ENCODE data around the gene PSMD1. TPM values are rescaled to one million over a fixed set of nuclear protein-coding genes. Genes with fewer than 3 reads are reported as not detected.
"Not testable (repeated sequence)": the region's sequence is repeated elsewhere in the genome, so short reads cannot be mapped to it uniquely, and the experiment has no call there.

Gene PSMD1
- 98.1 and 104 TPM in 2 replicates for total RNA-seq

DNA sequence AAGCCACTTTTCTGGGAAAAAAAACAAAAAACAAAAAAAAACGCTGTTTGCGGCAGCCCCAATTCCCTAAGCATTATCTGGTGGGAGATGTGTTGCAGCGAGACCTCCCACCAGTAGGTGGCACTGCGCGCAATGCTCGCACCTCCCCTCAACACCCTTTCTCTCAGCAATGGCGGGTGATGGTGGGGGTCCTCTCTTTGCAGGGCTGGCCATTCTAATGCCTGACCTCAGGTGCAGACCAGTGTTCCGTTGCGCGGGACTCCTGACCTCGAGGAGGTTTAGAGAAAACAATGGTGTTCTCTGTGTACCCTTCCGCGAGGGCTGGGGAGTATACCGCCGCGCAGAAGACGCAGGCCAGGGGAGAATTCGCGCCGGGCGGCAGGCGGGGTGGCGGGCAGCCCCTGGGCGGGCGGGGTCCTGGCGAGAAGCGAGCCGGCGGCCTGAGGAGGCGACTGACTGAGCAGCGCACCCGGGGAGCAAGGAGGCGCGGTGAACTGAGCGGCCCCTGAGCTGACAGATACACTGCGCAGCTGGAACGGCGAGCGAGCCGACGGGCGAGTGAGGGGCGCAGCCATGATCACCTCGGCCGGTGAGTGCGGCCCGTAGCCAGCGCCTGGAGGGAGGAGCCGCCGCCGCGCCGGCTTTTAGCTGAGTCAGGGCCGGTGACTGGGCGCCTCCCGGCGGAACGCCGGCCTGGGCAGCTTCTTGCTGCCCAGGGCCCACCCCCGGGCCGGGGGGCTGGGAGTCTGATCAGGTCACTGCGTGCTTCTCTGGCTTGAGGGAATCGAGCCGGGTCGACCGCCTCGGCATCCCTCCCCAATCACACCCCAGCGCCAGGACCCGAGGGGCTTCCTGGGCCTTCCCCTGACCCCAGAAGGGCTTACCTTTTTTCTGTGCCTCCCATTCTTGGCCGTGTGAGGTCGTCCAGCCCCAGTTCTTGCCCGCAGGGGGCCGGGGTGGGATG is at the start of gene PSMD1:
Gene PSMD1 (plus strand): TSS at position 415 of the 964 bp plus-strand sequence. CDS start 159 bp downstream, at position 574.
- DNase-seq (ENCODE audit: extremely low read depth, low read depth, low spot score), result peak; percentile 77

DNA sequence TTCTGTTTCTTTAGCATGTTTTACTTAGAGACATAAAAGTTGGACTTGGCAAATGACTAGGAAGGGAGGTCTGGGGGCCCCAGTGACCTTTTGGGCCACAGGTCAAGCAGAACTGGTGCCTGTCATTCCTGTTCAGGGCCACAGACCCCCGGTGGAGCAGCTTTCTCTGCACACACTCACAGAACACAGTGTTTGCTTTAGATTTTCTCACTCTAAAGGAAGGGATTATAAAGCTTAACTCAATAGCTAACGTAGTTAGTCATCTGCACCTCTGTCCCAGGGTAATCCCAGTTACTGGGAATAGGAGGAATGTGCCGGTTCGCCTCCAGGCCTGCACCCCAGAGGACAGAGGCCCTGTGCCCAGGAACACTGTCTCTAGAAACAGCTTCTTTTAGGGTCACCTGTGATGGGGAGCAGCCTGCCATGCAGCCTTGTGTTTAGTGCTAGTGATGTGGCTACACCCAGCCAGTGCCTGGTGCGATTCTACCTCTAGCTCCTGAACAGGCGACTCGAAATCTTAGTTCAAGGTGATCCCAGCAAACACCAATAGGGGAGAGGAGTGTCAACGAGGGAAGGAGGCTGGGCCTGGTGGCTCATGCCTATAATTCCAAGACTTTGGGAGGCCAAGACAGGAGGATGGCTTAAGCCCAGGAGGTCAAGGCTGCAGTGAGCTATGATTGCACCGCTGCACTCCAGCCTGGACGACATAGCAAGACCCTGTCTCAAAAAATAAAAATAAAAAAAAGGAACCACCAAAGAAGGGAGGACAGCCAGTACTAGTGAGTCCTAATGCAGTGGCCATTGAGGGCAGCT is 49.2 kb upstream of the PSMD1 start:
- no peak for DNase-seq (ENCODE audit: extremely low read depth, low read depth, low spot score)

DNA sequence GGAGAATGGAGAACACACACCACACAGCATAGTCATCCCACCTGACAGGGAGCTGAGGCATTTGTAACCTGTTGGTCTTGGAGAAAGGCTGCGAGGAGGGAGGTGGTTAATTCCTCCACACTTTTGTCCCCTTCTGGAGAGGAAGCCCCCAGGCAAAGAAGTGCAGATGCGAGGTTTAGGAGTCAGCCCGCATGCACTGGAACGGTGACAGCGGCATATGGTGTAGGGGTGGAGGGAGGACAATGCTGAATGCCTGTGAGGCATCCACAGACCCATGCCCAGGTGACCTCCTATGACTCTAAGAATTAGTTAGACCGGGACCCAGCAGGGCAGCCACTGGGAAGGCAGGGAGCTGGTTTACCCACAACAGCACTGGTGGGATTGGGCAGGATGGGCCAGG is 48.5 kb upstream of the PSMD1 start:
- no peak for DNase-seq (ENCODE audit: extremely low read depth, low read depth, low spot score)

DNA sequence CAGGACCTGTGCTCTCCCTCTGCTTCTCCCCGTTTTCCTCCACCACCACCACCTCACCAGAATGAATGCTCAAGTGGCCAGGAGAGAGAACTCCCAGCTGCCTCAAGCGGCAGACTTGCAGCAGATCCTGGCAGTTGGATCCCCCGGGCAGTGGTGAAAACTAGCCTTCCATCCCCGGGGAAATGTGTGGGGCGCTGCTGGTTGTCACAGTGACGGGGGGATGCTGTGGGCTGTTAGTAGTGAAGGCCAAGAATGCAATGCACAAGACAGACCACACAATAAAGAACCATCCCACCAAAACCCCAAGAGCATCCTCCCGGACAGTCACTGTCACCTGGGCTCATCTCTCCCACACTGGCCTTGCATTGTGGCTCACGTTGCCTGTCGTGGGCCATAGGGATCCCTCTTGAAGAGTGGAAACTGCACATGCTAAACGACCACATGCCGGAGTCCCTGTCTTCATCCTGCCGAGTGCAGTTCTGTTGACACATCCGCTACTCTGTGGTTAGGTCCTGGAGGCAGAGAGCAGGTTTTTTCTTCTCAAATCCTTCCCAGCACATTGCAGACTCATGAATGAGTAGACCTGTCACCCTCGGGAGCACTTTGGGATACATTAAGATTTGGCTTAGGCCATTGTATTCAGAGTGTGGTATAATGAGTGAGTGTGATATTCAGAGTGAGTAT is 47.3 kb upstream of the PSMD1 start:
- DNase-seq (ENCODE audit: extremely low read depth, low read depth, low spot score), result no peak

DNA sequence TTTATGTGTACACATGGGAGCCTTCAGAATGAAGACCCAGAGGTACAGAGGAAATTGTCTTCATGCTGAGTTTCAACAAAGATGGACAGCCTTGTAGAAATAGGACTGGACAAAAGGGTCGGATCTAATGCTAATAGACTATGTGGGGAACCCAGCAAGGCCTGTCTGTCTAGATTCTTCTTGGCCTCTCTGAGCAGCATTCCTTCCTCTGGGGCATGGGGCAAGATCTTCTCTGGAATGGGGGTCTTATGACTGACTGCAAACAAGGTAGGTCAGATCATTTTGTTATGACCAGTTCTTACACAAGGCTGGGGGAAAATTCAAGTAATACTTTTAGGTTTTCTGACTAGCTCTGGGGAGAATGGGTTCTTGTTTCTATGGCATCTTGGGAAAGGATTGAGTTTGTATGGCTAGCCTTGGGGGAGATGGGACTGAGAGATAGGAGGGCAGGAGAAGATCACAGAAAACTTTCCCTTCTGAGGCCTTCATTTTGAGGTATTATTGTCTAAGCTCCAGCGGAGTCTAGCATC is 46.4 kb upstream of the PSMD1 start:
- DNase-seq (ENCODE audit: extremely low read depth, low read depth, low spot score), result no peak

DNA sequence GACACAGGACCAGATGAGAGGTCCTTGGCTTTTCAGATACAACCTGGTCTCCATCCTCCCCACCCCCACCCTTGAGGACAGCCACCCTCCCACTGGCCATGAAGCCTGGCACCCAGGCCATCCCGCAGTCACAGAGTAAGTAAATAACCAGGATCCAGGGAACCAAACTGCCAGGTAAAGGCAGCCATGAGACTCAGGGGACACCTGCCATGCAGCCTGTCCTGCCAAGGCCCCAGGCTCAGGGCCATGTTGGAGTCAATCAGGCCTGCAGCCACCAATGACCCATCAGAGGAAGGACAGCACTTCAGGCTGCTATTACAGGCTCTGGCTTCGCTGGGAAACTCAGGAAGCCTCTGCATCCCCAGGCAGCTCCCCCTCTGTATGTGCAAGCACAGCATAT is 45.1 kb upstream of the PSMD1 start:
- DNase-seq (ENCODE audit: extremely low read depth, low read depth, low spot score), result no peak

DNA sequence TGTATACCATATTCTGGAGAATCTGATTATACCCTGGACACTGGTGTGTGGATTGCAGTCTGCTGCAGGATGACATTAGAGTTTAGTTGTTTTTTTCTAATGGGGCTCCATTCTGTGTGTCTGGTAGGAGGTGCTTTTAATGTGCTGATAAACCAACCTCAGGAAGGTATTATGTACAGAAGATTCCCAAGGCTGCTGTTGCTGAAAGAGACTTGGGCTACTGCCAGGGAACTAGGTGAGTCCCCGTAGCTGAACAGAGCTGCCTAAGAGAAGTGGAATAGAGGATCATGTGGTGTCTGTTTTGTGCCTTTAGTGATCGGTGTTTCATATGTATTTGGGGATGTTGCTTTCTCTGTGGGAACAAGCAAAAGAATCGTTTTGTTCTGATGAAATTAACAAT is 44.2 kb upstream of the PSMD1 start:
- no peak for DNase-seq (ENCODE audit: extremely low read depth, low read depth, low spot score)

DNA sequence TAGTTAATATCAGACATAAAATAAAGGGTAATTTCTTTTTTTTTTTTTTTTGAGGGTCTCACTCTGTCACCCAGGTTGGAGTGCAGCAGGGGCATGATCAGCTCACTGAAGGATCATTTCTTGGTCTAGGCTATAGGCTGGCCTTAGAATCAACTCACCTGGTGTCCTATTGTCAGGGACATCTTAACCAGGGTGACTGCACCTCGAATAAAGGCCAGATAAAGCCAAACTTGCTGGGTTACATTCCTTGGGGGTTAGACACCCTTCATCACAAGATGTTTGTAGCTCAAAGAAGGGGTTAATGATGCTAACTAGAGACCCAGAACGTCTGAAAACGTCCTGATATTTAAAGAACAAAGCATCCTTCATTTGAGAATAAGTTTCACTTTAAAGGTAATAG is 42.8 kb upstream of the PSMD1 start:
- no peak for DNase-seq (ENCODE audit: extremely low read depth, low read depth, low spot score)

DNA sequence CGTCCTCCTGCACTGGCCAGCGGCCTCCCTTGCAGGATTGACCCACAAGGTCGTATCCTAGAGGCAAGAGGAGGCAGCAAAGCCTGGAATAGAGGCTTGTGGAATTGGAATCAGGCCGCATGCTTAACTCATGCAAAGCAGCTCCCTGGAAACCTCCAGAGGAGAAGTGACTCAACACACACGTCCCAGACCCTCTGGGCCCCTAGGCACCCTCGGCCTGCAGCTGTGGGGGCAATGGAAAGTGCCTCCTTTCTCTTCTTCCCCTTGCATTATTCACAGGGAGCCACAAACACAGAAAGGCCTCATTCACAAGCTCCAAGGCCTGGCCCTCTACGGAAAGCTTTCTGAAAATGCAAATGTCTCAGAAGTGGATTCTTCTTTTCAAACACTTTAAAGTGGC is 41.2 kb upstream of the PSMD1 start:
- no peak for DNase-seq (ENCODE audit: extremely low read depth, low read depth, low spot score)

DNA sequence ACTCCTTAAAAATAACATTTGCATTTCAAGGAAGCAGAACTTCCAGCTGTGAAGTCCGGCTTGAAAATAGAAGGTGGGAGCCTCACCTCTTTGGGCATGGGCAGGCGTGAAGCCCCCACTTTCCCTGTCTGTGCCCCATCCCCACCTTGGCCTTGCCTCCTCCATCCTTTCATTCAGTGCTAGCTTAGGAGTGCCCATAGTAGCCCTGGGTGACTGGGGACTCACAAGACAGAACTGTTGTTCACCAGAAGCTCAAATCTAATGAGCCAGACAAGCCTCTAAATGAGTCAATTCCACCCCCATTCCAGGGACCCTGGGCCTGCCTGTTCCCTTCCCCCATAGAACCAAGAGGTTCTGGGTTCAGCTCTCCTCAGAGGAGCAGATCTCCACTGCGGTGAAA is 40.7 kb upstream of the PSMD1 start:
- DNase-seq (ENCODE audit: extremely low read depth, low read depth, low spot score), result no peak

DNA sequence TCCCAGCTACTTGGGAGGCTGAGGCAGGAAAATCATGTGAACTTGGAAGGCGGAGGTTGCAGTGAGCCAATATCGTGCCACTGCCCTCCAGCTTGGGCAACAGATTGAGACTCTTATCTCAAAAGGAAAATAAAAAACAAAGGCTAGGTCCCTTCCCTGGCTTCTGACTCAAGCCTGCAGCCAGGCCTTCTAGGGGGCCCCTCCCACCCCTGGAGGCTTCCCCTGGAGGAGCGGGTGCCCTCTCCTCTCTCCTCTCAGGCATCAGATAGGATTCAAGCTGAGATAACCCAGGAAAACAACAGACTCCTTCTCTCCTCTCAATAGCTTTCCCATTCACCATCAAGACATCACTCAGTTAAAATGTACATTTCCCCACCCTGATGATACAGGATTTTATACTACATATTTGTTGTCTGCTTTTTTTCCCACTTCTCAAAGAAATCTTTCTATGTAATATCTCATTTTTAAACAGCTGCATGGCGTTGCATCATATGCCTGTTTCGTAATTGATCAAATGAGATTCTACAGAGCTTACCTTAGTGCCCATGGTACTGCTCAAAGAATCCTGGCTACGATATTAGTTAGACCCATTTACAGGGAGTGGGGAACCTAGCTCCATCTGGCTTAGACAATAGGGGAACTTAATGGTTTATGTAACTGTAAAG is 40.0 kb upstream of the PSMD1 start:
- no peak for DNase-seq (ENCODE audit: extremely low read depth, low read depth, low spot score)

DNA sequence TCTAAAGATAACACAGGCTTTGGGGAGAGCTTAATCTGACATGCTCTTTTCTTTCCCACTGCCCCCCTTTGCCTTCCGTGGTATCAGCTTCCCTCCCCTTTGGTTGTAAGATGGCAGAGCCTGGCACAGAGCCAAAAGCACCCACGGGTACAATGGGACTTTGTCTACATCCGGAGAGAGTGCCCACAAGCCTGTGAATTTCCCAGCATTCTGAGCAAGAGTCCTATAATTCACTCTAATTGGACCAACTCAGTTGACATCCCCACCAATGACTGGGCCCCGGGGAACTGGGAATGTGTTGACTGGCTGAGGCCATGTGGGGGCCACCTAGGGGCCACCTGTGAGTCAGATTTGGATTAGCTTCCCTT is 39.5 kb upstream of the PSMD1 start:
- no peak for DNase-seq (ENCODE audit: extremely low read depth, low read depth, low spot score)

DNA sequence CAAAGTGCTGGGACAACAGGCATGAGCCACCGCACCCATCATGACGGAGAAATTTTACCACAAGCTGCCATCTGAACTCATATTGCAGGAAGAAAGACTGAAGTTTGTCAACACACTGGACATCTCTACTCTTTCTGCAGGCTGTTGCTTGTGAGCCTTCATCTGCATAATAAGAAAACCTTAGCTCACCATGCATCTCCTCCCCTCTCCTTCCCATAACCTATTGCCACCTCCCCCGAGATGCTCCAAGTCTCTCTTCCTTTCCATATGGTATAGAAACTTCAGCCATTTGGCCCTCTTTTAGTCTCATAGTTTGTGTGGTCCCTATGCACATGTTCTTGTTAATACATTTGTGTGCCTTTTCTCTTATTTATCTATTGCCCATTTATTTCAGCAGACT is 38.5 kb upstream of the PSMD1 start:
- no peak for DNase-seq (ENCODE audit: extremely low read depth, low read depth, low spot score)

DNA sequence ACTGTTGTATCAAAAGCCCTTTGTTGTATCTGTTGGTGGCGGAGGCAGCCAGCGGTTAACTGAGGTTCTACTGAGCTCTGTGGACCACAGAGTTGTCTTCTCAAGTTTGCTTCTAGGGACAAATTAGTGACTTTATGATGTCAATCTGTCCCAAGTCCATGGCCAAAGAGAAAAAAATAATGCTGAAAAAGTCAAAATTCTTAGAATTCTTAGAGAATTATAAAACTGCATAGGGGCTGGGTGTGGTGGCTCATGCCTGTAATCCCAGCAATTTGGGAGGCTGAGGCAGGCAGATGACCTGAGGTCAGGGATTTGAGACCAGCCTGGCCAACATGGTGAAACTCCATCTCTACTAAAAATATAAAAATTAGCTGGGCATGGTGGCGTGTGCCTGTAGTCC is 31.6 kb upstream of the PSMD1 start:
- DNase-seq (ENCODE audit: extremely low read depth, low read depth, low spot score), result not testable (repeated sequence)

DNA sequence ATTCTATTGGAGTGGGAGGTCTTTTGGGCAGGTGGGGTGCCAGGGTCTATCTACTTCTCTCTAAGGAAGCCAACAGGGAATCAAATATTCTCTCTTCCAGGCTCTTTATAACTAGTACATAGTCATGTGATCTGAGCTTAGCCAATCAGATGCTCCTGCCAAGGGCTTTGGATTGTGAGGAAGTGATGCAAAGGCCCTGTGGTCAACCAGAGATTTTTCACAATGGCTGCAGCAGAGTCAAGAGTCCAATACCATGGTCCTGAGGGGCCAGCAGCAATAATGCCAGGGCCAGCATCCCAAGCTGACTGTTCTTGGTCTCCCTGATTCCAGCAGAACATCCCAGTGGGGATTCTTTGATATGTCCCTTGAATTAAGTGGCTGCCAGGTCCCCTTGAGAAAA is 27.8 kb upstream of the PSMD1 start:
- DNase-seq (ENCODE audit: extremely low read depth, low read depth, low spot score), result no peak

DNA sequence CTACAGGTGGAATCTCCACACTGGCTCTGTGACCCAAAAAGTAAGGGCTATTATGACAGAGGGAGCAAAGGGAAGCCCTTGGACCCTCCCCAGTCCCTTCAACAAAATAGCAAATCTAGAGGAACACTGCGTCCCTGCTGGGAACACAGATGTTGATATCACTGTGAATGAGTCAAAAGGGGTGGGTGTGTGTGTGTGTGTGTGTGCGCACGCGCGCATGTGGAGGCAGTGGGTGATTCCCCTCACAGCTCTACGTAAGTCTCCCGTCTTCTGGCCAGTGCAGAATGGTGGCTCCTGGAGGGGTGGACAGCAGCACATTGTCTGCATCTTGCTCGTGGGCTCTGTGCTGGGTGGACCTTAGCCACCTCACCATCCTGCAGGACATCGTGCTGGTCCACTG is 27.1 kb upstream of the PSMD1 start:
- no peak for DNase-seq (ENCODE audit: extremely low read depth, low read depth, low spot score)

DNA sequence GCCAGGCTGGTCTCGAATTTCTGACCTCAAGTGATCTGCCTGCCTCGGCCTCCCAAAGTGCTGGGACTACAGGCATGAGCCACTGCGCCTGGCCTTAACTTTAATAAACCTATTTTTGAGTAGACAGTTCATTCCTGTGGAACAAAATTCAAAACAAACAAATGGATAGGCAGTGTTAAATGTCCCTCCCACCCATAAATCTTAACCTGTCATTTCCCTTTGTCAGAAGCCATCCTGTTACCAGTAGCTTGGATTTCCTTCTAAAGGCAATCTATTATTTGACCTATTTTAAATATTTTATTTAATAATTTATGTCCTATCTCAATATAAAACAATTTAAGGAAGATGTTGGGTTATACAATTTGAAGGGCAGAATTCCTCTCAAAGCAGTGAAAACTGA is 25.9 kb upstream of the PSMD1 start:
- DNase-seq (ENCODE audit: extremely low read depth, low read depth, low spot score), result no peak

DNA sequence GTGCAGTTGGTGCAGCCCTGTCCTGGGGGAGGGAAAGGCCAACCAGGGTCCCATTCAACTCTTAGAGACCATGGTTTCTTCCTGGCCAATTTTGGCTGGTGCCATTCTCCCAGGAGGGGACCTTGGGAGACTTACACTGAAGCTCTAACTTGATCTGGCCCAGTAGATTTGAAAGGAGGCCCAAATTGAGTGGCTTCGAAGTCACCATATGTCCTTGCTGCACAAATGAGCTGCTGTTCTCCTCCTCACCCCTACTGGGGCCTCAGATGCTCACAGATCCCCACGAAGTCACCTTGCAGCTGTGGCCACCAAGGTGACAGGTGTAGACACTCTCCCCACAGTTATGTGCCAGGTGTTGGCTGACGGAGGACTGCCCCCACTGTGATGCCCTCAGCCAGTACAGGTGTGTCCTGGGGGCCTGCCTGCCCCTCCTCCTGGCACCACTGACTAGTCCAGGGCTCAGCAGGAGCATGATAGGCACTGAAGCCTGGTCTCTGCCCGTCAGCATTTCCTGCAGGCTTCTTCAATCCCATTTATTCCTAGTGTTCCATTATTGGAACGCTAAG is 24.0 kb upstream of the PSMD1 start:
- no peak for DNase-seq (ENCODE audit: extremely low read depth, low read depth, low spot score)

DNA sequence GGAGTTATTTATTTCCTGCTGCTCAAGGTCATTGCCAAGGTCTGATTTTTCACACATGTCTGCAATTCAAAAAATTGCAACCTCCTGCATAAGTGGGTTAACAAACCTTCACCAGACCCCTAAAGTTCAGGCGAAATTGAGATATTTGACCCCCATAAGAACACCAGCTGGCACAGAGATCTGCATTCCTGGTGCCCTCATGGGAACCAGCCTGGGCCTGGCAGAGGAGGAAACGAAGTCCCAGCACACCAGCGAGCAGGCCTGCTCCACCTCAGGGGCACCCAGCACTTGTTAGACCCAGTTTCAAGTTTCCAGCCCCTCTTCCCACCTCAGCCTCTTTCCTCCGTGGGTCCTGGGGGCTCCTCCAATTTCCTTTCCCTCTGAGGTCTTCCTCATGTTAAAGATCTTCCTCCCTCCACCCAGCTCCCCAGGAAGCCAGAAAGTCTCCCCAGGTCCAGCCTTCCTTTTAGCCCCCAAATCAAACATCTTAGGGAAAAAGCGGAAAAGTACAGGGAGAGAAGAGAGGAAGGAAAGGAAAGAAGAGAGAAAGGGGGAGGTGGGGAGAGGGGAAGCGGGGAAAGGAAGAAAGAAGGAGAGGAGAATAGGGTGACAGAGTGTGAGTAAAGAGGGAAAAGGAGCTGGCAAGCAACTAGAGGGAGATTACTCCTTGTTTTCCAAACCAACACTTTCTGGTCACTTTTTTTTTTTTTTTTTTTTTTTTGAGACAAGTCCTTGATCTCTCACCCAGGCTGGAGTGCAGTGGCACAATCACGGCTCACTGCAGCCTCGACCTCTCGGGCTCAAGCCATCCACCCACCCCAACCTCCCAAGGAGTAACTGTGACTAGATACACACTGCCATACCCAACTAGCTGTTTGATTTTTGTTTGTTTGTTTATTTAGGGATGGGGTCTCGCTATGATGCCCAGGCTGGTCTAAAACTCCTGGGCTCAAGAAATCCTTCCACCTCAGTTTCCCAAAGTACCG is 23.2 kb upstream of the PSMD1 start:
- DNase-seq (ENCODE audit: extremely low read depth, low read depth, low spot score), result no peak
